ENCODE data around the gene NOX5. TPM values are rescaled to one million over a fixed set of nuclear protein-coding genes. Genes with fewer than 3 reads are reported as not detected.

NOX5 gene
- total RNA-seq = 0.23 and 0.39 TPM in 2 replicates

GRCh38 chr15:69014454-69014853 lies at the start of gene NOX5:
Gene NOX5, plus strand, starts transcription at chr15:69014695. Its CDS starts 41 bp downstream, at chr15:69014736.

Other genes with a start within 250 kb of the NOX5 start
- 53.8 and 58.0 TPM in 2 replicates for gene ANP32A, start 193.8 kb upstream of the NOX5 start, total RNA-seq
- gene SPESP1, start 84.2 kb upstream of the NOX5 start, total RNA-seq = 1.7 and 9.8 TPM in 2 replicates
- gene GLCE, start 145.9 kb downstream of the NOX5 start, total RNA-seq = 8.4 and 17.3 TPM in 2 replicates

Measured in smooth muscle cell of the pulmonary artery (primary cell).